Measurements from ENCODE around the gene ATP2B2.

DNA sequence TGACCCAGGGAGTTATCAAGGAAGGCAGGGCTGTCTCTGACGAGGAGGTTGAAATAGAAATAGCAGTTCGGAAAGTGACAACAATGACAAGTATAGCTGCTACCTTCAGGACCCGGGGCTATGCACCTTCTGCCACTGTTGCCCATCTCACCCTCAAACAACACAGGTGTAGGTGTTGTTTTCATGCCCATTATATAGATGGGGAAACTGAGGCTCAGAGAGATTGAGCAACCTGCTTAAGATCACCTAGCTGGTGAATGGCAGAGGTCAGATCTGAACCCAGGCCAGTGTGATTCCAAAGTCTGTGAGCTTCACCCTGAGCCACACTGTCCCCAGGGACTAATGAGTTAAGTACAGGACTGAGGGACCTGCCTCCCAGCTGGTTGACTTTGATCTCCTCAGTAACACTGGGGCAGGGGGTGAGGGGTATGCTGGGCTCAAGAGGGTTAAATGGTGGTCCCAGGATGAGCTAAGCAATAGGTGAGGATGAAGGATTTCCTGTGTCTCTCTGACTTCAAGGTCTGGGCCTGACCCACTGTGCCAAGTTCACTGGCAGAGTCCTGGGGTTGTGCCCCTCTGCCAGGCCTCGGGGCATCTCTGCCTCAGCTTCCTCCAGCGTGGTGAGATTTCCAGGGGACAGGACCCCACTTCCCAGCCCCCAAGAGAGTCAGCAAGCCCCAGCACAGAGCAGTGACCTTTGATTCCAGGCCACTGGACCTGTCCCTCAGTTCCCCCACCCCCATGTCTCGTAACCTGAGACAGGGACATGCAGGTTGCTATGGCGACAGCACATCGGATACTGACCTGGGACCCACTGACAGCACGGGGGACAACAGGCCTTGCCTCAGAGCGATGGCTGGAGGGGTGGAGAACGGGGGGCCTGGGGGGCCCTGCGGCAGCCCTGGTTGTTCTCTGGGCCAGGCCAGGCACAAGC lies 35.0 kb downstream of the ATP2B2 start:
- TF ChIP-seq CTCF (IDR thresholded peaks at IDR 0.05) (no peak), EZH2 (IDR thresholded peaks at IDR 0.05; ENCODE audit: borderline replicate concordance, insufficient read depth, low read depth, low read length, poor library complexity, severe bottlenecking) (no peak)

Data from B cell (primary cell).